Esophagus squamous epithelium (tissue), 5 donors: Measurements from ENCODE around the gene TCF19. TPM values are rescaled to one million over a fixed set of nuclear protein-coding genes. Genes with fewer than 3 reads are reported as not detected.
A peak's percentile ranks its signal among the peaks of the same experiment; 100 is the strongest.

Experiments
- DNase-seq: peaks from one replicate; lab custom pipeline; 2025; lab: John Stamatoyannopoulos, UW
- H3K27ac ChIP-seq, 4 donors: fragments of 200-600 bp; sonication (generic); one replicate each; pipeline ENCODE4 v1.5.1; 2016 to 2019; ENCODE audit warnings: mild to moderate bottlenecking in 1 of 4
- H3K27me3 ChIP-seq, 4 donors: fragments of 200-600 bp; sonication (generic); 1 replicate in 3 of 4; 2 replicates in 1 of 4; pipeline versions ENCODE4 v1.5.1 to v1.6.0; 2017 to 2021; ENCODE audit warnings: antibody characterized with exemption in 1 of 4
- H3K36me3 ChIP-seq, 3 donors: fragments of 200-600 bp; sonication (generic); one replicate each; pipeline ENCODE4 v1.5.1; 2016 to 2019
- H3K4me1 ChIP-seq, 3 donors: fragments of 200-600 bp; sonication (generic); one replicate each; pipeline ENCODE4 v1.5.1; 2017 to 2019
- H3K4me3 ChIP-seq, 4 donors: fragments of 200-600 bp; sonication (generic); 1 replicate in 3 of 4; 2 replicates in 1 of 4; pipeline ENCODE4 v1.5.1; 2016 to 2019; ENCODE audit warnings: mild to moderate bottlenecking in 2 of 4, moderate library complexity in 1 of 4
- H3K9me3 ChIP-seq, 3 donors: fragments of 200-600 bp; sonication (generic); one replicate each; pipeline ENCODE4 v1.5.1; 2016 to 2019
- POLR2A ChIP-seq, 4 donors: fragments of 450-650 bp; IDR thresholded peaks; one replicate each; pipeline ENCODE4 v1.6.1; 2017; ENCODE audit warnings: antibody characterized with exemption in 4 of 4, mild to moderate bottlenecking in 4 of 4, moderate library complexity in 3 of 4
- WGBS, 2 donors: methylation state at CpG; one replicate each; pipeline ENCODE4 v1.1.5; 2018; 5-methylcytosine and 5-hydroxymethylcytosine counted together
- intact Hi-C: fragments of 100-400 bp; cut with DNase I; formaldehyde crosslinking; loops from one replicate; pipeline ENCODE4 v1.15.0; 2022
- total RNA-seq, 4 donors: library from RNA; depleted of rRNA; stranded (reverse); fragments of >200 nt; gene quantifications; one replicate each; pipeline ENCODE4 v1.1.0, GENCODE V29; 2016
- TF ChIP-seq, protein P1 (sequence below), 6 experiments: fragments of 450-650 bp in 4 of 6; fragments of 200-600 bp in 2 of 6; sonication (generic) in 2 of 6; IDR thresholded peaks; one replicate each; pipeline ENCODE4 v1.5.1; 2016 to 2019; ENCODE audit warnings: antibody characterized with exemption in 6 of 6, mild to moderate bottlenecking in 4 of 6, moderate library complexity in 4 of 6
- donor health status: DM: yes; HTN: yes; CAD: no.

The TCF19 gene, protein sequence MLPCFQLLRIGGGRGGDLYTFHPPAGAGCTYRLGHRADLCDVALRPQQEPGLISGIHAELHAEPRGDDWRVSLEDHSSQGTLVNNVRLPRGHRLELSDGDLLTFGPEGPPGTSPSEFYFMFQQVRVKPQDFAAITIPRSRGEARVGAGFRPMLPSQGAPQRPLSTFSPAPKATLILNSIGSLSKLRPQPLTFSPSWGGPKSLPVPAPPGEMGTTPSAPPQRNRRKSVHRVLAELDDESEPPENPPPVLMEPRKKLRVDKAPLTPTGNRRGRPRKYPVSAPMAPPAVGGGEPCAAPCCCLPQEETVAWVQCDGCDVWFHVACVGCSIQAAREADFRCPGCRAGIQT
- 10 to 100 TPM; 12.2 to 17.2 (median 16.6) TPM for total RNA-seq

- H3K27ac ChIP-seq: peak within 1 kb of the TSS; percentile 85 to 91 (median 86)
- peaks cover 10 to 40% (median 16%) of the 10 kb centered on the region in 3 donors for H3K4me1 ChIP-seq
- H3K4me3 ChIP-seq: peak within 1 kb of the TSS; percentile 58 to 86 (median 75)
- DNase-seq: peak; percentile 86
- H3K9me3 ChIP-seq: no peaks in the 10 kb centered on the region
- TF ChIP-seq, protein P1, sequence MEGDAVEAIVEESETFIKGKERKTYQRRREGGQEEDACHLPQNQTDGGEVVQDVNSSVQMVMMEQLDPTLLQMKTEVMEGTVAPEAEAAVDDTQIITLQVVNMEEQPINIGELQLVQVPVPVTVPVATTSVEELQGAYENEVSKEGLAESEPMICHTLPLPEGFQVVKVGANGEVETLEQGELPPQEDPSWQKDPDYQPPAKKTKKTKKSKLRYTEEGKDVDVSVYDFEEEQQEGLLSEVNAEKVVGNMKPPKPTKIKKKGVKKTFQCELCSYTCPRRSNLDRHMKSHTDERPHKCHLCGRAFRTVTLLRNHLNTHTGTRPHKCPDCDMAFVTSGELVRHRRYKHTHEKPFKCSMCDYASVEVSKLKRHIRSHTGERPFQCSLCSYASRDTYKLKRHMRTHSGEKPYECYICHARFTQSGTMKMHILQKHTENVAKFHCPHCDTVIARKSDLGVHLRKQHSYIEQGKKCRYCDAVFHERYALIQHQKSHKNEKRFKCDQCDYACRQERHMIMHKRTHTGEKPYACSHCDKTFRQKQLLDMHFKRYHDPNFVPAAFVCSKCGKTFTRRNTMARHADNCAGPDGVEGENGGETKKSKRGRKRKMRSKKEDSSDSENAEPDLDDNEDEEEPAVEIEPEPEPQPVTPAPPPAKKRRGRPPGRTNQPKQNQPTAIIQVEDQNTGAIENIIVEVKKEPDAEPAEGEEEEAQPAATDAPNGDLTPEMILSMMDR (IDR thresholded peaks at IDR 0.05): peak in 1 of 6 experiments; percentile 6
- peak in 2 of 4 donors; percentile 10 to 16 for TF ChIP-seq POLR2A (IDR thresholded peaks at IDR 0.05)
- no peaks in the 10 kb centered on the region for H3K27me3 ChIP-seq
- intact Hi-C loops: no loop called here
- H3K36me3 ChIP-seq: peaks cover 4 to 50% (median 12%) of the 10 kb centered on the region in 3 donors
- 0 to 4% methylated on average over 10 to 46 of the region's 65 CpGs for WGBS, 2 donors
Measured at GRCh38 chr6:31158140-31158862, at the start of gene TCF19. Gene TCF19 (plus strand): TSS chr6:31158589. CDS start chr6:31159470, 881 bp downstream.

GRCh38 chr6:31110825-31111582 is 47.4 kb upstream of the TCF19 start:
- peaks cover 12 to 27% (median 19%) of the 10 kb centered on the region in 3 donors for H3K4me1 ChIP-seq
- TF ChIP-seq, protein P1 (IDR thresholded peaks at IDR 0.05): no peak
- no peak for TF ChIP-seq POLR2A (IDR thresholded peaks at IDR 0.05)
- DNase-seq: no peak
- no peaks in the 10 kb centered on the region for H3K9me3 ChIP-seq
- intact Hi-C loops: no loop called here
- H3K36me3 ChIP-seq: no peaks in the 10 kb centered on the region
- H3K27me3 ChIP-seq: peaks cover 0 to 24% (median 0%) of the 10 kb centered on the region in 4 donors
- WGBS, 2 donors: 79 to 89% methylated on average over 9 of the region's 11 CpGs
- no peak overlapping the region for H3K27ac ChIP-seq
- H3K4me3 ChIP-seq: no peak overlapping the region

GRCh38 chr6:31111712-31112111 is 46.7 kb upstream of the TCF19 start:
- 83 to 89% methylated on average over 7 of the region's 13 CpGs for WGBS, 2 donors
- intact Hi-C loops: no loop called here
- peaks cover 0 to 24% (median 0%) of the 10 kb centered on the region in 4 donors for H3K27me3 ChIP-seq
- no peaks in the 10 kb centered on the region for H3K9me3 ChIP-seq
- TF ChIP-seq POLR2A (IDR thresholded peaks at IDR 0.05): no peak
- TF ChIP-seq, protein P1 (IDR thresholded peaks at IDR 0.05): no peak
- no peak for DNase-seq
- H3K4me3 ChIP-seq: no peak overlapping the region
- H3K27ac ChIP-seq: no peak overlapping the region
- no peaks in the 10 kb centered on the region for H3K36me3 ChIP-seq
- H3K4me1 ChIP-seq: peaks cover 12 to 34% (median 22%) of the 10 kb centered on the region in 3 donors

- peaks cover 0 to 24% (median 0%) of the 10 kb centered on the region in 4 donors for H3K27me3 ChIP-seq
- TF ChIP-seq POLR2A (IDR thresholded peaks at IDR 0.05): no peak
- TF ChIP-seq, protein P1 (IDR thresholded peaks at IDR 0.05): no peak
- no peak within 1 kb of the TSS for H3K4me3 ChIP-seq
- H3K27ac ChIP-seq: no peak within 1 kb of the TSS
- H3K36me3 ChIP-seq: no peaks in the 10 kb centered on the region
- no peak for DNase-seq
- no peaks in the 10 kb centered on the region for H3K9me3 ChIP-seq
- intact Hi-C loops: no loop called here
- peaks cover 12 to 41% (median 22%) of the 10 kb centered on the region in 3 donors for H3K4me1 ChIP-seq
- 94 to 100% methylated on average over 3 of the region's 5 CpGs for WGBS, 2 donors
Measured at GRCh38 chr6:31112478-31112877, 45.9 kb upstream of the TCF19 start, which contains the start of gene C6orf15. Gene C6orf15 (minus strand): TSS chr6:31112575. CDS start chr6:31112555, 20 bp downstream.
